Right cardiac atrium (tissue), 5 donors: ENCODE results near the gene DUSP23. TPM values are rescaled to one million over a fixed set of nuclear protein-coding genes. Genes with fewer than 3 reads are reported as not detected.

ENCODE experiments used
- ATAC-seq, 2 donors: fragments of 200-7000 bp; cut with Tn5 transposase; one replicate each; pipeline versions ENCODE4 v1.8.0 to v1.9.1; 2020; ENCODE audit warnings: moderate library complexity in 2 of 2, mild to moderate bottlenecking in 1 of 2
- DNase-seq, 3 donors: peaks; one replicate each; pipeline ENCODE4 v3.0.0-alpha.2; 2020
- H3K27ac ChIP-seq: one replicate; pipeline ENCODE4 v1.5.1; 2013; ENCODE audit warnings: mild to moderate bottlenecking, low read length, control low read depth, moderate library complexity
- H3K27me3 ChIP-seq: one replicate; pipeline ENCODE4 v1.6.1; 2013; ENCODE audit not compliant: control insufficient read depth, insufficient read depth
- H3K4me1 ChIP-seq: one replicate; pipeline ENCODE4 v1.6.1; 2013; ENCODE audit warnings: low read length; ENCODE audit not compliant: control insufficient read depth, insufficient read depth
- H3K4me3 ChIP-seq: one replicate; pipeline ENCODE4 v1.5.1; 2013; ENCODE audit warnings: low read length, control low read depth
- H3K9me3 ChIP-seq: one replicate; pipeline ENCODE4 v1.6.1; 2013; ENCODE audit warnings: low read length; ENCODE audit not compliant: control insufficient read depth
- WGBS: extraction: QIAGEN DNeasy Blood & Tissue Kit; methylation state at CpG from one replicate; pipeline ENCODE4 v1.1.7; 2013; 5-methylcytosine and 5-hydroxymethylcytosine counted together
- intact Hi-C, 4 donors: fragments of 100-400 bp; cut with DNase I; formaldehyde crosslinking; loops; one replicate each; pipeline versions ENCODE4 v1.11.0 to v1.14.0; 2022 to 2023
- polyA plus RNA-seq: library from polyadenylated mRNA; stranded (reverse); fragments of 200-250 nt; gene quantifications from one replicate; pipeline ENCODE4 v1.2.3, GENCODE V29; 2013
- total RNA-seq, 4 donors: library from RNA; stranded (reverse); fragmentation: NEBNext Ultra II Directional; extraction: Animal tissue kit (Norgen Biotek cat#: 25700); gene quantifications; one replicate each; pipeline ENCODE4 v1.2.1, GENCODE V29; 2021
- donor health status: healthy with polysubstance abuse.
- donor health status: DM: no; HTN: yes; CAD: no.
- donor health status: DM: no; HTN: no; CAD: no.
- donor health status: DM: no; HTN: yes; CAD: no; lungs with severe emphysema.
- donor health status: DM: yes; HTN: yes; CAD: no.

The DUSP23 gene
- total and polyA plus RNA-seq, 5 donors: 20.7 to 43.7 (median 24.2) TPM

DNA sequence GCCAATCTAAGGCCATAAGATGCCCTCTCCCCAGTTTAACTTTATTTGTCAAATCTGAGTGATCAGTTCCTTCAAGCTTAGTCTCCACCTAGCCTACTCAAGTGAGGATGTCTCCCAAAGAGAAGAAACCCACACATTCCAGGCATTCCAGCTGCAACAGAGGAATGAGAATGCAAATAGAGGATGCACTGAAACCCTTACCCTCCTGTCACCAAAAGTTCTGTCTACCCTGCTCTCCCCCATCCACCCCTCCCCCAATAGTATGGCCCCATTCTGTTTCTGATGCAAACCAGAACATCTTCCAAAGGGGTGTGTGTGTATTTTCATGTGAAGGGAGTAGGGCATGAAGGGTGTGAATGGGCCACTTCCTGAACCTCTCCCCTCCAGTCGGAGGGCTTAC, 3.0 kb downstream of the DUSP23 start:
- ATAC-seq (no peak), DNase-seq (no peak)
- peaks cover 2% of the 10 kb centered on the region for H3K4me1 ChIP-seq
- H3K27ac ChIP-seq: no peak overlapping the region
- H3K9me3 ChIP-seq: no peaks in the 10 kb centered on the region
- H3K4me3 ChIP-seq: no peak overlapping the region
- 68% methylated on average over 1 of the region's 1 CpG for WGBS
- intact Hi-C loops: loop anchor here in 1 of 4 donors (5.0 kb wide), 1 partner anchor 109 kb away; no protein-coding TSS in a partner anchor
- no peaks in the 10 kb centered on the region for H3K27me3 ChIP-seq

DNA sequence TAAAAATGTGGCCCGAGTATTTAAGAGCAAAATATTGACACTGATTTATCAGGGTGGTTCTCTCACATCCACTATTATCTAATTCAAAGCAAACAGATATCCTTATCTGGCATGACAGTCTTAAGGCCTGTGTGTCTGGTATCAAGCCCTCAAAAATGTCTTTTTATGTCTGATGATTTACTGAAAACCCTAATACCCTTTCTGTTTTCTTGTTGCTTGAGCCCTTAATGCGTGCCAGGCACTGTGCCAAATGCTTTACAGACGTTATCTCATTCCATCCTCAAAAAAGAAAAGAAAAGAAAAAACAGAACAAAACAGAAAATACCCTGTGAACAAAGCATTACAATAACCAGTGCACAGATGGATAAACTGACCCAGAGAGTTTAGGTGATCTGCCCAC, 5.7 kb downstream of the DUSP23 start:
- Histone ChIP-seq H3K9me3 (no peaks in the 10 kb centered on the region), H3K27me3 (no peaks in the 10 kb centered on the region), H3K4me1 (peaks cover 2% of the 10 kb centered on the region), H3K27ac (no peak overlapping the region), H3K4me3 (no peak overlapping the region)
- no peak for DNase-seq
- intact Hi-C loops: no loop called here
- WGBS: 25% methylated on average over 3 of the region's 3 CpGs
- no peak for ATAC-seq

DNA sequence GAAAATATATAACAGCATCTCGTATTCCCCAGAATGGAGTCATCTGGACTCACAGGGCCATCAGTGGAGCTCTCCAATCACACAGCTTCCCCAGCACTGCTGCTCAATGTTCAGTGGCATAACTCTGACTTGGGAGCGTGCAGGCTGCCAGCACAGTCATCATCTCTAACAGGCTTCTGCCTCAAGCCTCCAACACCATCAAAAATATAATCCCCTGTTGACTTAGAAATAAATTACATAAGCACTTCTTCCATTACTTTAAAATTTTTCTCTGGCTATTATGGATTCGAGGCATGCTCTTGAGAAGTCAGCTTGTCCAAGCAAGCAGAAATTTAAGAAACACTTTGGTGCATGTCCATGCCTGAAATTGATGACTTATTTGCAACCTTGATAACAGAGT, 6.2 kb downstream of the DUSP23 start:
- H3K27ac ChIP-seq: no peak overlapping the region
- no peaks in the 10 kb centered on the region for H3K27me3 ChIP-seq
- no peak overlapping the region for H3K4me3 ChIP-seq
- 49% methylated on average over 3 of the region's 3 CpGs for WGBS
- DNase-seq (peak in 2 of 3 donors; percentile 63 to 69), ATAC-seq (peak in 1 of 2 donors; percentile 52)
- peaks cover 2% of the 10 kb centered on the region for H3K4me1 ChIP-seq
- intact Hi-C loops: no loop called here
- no peaks in the 10 kb centered on the region for H3K9me3 ChIP-seq

DNA sequence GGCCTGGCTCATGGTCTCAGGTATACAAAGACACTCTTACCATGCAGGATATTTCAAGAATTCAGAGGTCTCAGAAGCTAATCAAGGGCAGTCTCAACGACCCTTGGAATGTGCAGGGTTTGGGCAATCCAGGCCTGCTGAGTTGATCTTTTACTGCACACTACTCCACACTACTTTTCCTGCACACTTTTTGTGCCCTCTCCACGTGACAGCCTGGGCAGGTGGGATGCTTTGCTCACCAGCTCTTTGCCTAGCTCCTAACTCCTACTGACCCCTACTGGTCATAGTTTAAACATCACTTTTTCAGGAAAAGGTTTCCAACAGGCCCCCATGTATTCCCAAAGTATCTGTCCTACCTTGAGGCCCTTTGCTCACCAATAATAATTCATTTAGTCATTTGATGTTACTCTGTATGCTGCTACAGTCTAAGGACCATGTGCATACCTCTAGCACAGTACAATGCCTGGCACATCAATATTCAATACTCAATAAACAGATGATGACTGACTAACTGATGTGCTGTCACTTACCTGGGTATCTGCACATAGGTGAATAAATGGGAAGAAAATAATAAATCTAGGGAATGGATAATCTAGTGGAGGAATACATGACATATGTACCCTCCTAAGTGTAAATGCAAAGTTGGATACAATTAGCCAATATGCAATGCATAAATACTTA, 9.6 kb downstream of the DUSP23 start:
- intact Hi-C loops: loop anchor here in 2 of 4 donors (10.0 kb wide), 1 partner anchor 214 kb away; no protein-coding TSS in a partner anchor
- WGBS: 18% methylated on average over 2 of the region's 2 CpGs

DNA sequence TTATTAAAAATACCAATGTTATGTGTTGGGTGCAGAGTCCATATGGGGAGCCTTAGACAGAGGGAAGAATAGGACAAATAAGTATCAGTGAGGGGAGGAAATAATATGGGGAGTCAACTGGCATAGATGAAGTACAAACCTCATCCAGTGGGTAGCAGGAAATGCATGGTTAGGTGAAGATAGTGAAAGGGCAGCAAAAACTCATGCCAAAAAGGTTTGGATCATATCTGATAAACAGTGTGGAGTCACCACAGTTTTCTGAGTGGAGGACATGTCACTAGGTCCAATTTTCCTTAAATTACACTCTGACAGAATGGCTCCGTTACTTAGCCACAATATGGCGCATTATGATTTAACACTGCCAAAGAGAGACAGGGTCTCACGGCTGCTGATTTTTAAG, 10.3 kb downstream of the DUSP23 start:
- ATAC-seq: no peak
- WGBS: 59% methylated on average over 3 of the region's 3 CpGs
- DNase-seq: no peak
- H3K27me3 ChIP-seq: no peaks in the 10 kb centered on the region
- no peak overlapping the region for H3K4me3 ChIP-seq
- H3K4me1 ChIP-seq: no peaks in the 10 kb centered on the region
- H3K9me3 ChIP-seq: no peaks in the 10 kb centered on the region
- no peak overlapping the region for H3K27ac ChIP-seq
- intact Hi-C loops: loop anchor here in 2 of 4 donors (10.0 kb wide), 1 partner anchor 214 kb away; no protein-coding TSS in a partner anchor

More for the DNA sequence above, 9.6 kb downstream of the DUSP23 start:
- DNase-seq (no peak), ATAC-seq (peak in 1 of 2 donors; percentile 38)
- no peaks in the 10 kb centered on the region for H3K4me1 ChIP-seq
- H3K4me3 ChIP-seq: no peak overlapping the region
- H3K9me3 ChIP-seq: no peaks in the 10 kb centered on the region
- H3K27me3 ChIP-seq: no peaks in the 10 kb centered on the region
- no peak overlapping the region for H3K27ac ChIP-seq

DNA sequence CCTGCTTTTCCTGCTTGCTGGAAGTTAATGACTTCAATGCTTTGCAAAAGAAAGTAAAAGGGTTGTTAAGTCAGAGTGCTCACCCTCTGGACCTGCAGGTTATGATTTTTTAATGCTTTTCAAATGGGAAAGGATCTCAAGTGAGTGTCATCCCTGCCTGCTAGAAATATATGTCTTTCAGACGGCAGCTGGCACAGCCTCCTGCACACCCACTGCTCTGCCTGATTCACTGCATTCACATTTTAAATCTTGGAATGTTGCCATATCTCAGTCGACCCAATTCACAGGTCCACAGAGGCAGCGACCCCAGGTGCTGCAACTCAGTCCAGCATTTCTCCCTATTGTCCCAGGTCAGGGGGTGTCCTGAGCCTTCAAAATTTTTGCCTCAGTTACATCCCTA, 10.7 kb downstream of the DUSP23 start:
- intact Hi-C loops: loop anchor here in 2 of 4 donors (10.0 kb wide), 1 partner anchor 213 kb away; no protein-coding TSS in a partner anchor
- no peak for DNase-seq
- WGBS: 21% methylated on average over 3 of the region's 3 CpGs
- Histone ChIP-seq H3K4me1 (no peaks in the 10 kb centered on the region), H3K4me3 (no peak overlapping the region), H3K27ac (no peak overlapping the region), H3K27me3 (no peaks in the 10 kb centered on the region), H3K9me3 (no peaks in the 10 kb centered on the region)
- no peak for ATAC-seq

DNA sequence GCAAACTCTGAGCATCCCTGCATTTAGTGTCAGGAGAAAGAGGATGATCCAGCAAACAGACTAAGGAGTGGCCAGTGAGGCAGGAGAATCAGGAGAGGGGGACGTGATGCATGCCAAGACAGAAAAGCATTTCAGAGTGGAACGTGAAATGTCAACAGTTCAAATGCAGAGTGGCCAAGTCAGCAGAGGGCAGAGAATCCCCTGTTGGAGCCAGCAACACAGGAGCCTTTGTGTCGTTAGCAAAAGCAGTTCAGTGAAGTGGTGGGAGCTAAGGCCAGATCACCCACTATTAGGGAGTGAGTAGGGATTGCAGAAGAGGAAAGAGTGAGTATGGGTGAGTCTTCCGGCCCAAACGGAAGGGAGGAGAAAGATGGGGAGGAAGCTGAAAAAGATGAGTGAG, 14.8 kb downstream of the DUSP23 start:
- H3K4me3 ChIP-seq: no peak overlapping the region
- intact Hi-C loops: loop anchor here (5.0 to 10.0 kb wide), 3 partner anchors 97 to 209 kb away; no protein-coding TSS in a partner anchor
- no peak for ATAC-seq
- H3K4me1 ChIP-seq: no peaks in the 10 kb centered on the region
- WGBS: 26% methylated on average over 5 of the region's 5 CpGs
- no peaks in the 10 kb centered on the region for H3K9me3 ChIP-seq
- no peaks in the 10 kb centered on the region for H3K27me3 ChIP-seq
- no peak for DNase-seq
- no peak overlapping the region for H3K27ac ChIP-seq

DNA sequence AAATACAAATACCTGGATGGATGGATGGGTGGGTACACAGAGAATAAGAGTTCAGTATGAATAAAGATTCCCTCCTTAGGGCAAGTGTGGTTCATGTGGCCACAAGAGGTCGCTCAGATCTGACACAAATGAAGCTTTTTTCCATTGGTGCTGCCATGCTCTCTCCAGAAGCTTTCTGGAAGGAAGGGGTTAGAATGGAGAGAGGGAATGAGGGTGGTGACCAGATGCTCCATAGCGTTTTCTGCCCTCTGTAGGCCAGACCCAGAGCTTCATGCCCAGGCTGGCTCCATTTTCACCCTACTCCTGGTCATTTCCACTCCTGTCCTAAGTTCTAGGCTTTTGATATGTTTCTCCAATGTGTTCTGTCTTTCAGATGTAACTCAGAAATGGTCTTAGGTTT, 18.1 kb downstream of the DUSP23 start:
- no peak overlapping the region for H3K4me3 ChIP-seq
- H3K4me1 ChIP-seq: peaks cover 2% of the 10 kb centered on the region
- intact Hi-C loops: loop anchor here (2.0 to 10.0 kb wide), 4 partner anchors 92 to 206 kb away; no protein-coding TSS in a partner anchor
- ATAC-seq (peak; percentile 86 to 92), DNase-seq (peak; percentile 63 to 78 (median 65))
- no peak overlapping the region for H3K27ac ChIP-seq
- no peaks in the 10 kb centered on the region for H3K9me3 ChIP-seq
- WGBS: 4% methylated on average over 2 of the region's 2 CpGs
- H3K27me3 ChIP-seq: no peaks in the 10 kb centered on the region

DNA sequence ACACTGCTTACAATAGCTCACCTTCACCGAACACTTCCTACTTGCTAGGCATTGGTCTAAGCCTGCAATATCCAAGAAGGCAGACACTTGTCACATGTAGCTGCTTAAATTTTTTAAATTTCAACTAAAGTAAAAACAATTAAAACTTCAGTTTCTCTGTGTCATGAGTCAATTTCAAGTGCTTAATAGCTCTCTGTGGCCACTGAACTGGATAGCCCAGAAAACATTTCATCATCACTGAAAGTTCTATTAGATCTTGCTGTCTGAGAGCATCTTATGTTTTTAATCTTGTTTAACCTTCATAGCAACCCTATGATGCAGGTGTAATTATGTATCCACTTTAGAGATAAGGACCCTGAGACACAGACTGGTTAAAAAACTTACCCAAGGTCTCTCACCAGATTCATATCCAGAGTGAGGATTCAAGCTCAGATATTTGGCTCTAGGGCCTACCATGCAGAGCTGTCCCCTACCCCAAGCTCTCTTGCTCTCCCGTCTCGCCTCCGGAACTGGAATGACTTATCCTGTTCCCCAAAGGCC, 18.8 kb downstream of the DUSP23 start:
- intact Hi-C loops: loop anchor here (2.0 to 10.0 kb wide), 4 partner anchors 91 to 205 kb away; no protein-coding TSS in a partner anchor
- H3K4me3 ChIP-seq: no peak overlapping the region
- WGBS: 96% methylated on average over 4 of the region's 4 CpGs
- no peaks in the 10 kb centered on the region for H3K27me3 ChIP-seq
- no peaks in the 10 kb centered on the region for H3K9me3 ChIP-seq
- ATAC-seq (no peak), DNase-seq (no peak)
- no peak overlapping the region for H3K27ac ChIP-seq
- peaks cover 3% of the 10 kb centered on the region for H3K4me1 ChIP-seq

DNA sequence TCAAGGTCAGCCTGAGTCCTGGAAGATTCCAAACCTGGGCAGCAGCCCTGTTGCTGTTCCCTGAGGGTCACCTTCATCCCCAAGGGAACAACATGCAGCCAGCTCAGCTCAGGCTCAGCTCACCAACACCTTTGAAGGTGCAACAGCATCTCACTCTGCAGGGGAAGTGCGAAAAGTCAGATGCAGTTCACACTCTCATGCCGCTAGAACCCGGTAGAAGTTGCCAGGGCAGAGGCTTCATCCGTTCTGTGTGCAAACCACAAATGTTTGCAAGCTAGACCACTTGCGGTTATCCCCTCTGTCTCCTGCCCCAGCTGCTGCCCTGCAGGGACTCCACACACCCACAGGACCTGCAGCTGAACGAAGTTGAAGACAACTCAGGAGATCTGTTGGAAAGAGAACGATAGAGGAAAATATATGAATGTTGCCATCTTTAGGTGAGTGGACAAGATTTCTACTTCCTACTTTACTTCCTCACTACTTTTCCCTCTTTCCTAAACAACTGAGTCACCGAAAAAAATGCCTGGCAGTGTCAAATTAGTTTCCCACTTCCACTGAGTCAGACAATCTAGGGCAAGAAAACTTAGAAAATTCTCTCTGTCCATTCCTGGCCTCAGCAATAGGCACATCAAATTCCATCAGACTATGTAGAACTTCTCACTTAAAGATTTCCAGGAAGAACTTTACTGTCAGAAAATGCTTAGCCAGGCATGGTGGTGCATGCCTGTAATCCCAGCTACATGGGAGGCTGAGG, 19.6 kb downstream of the DUSP23 start:
- H3K4me1 ChIP-seq: peaks cover 5% of the 10 kb centered on the region
- DNase-seq (no peak), ATAC-seq (no peak)
- no peaks in the 10 kb centered on the region for H3K9me3 ChIP-seq
- 71% methylated on average over 8 of the region's 8 CpGs for WGBS
- intact Hi-C loops: loop anchor here in 1 of 4 donors (10.0 kb wide), 1 partner anchor 204 kb away; no protein-coding TSS in a partner anchor
- H3K27me3 ChIP-seq: no peaks in the 10 kb centered on the region
- no peak overlapping the region for H3K27ac ChIP-seq
- no peak overlapping the region for H3K4me3 ChIP-seq

DNA sequence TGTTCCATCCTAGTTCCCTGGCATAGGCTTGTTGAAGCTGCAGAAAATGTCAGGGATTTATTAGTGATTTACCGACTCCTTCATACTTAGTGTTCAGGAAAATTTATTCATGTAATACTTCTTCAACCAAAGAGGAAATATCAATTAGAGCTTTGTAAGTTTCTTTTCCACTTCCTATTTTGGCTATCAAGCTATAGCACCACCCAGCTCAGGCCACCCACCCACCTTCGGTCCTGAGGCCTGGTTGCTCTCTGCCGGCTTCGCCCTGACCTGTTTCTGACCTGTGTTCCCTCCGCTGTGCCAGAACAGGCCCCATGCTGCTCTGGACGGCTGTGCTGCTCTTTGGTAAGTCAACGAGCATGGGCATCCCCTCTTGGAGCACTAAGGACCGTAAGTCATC, 21.3 kb downstream of the DUSP23 start, which contains the start of gene FCRL6:
Gene FCRL6, plus strand, starts transcription at position 250 of the 400 bp plus-strand sequence. Its CDS starts 65 bp downstream, at position 315.
- Histone ChIP-seq H3K4me3 (no peak within 1 kb of the TSS), H3K4me1 (peaks cover 5% of the 10 kb centered on the region), H3K9me3 (no peaks in the 10 kb centered on the region), H3K27ac (no peak within 1 kb of the TSS), H3K27me3 (no peaks in the 10 kb centered on the region)
- WGBS: 83% methylated on average over 8 of the region's 8 CpGs
- DNase-seq: no peak
- no peak for ATAC-seq
- intact Hi-C loops: loop anchor here in 1 of 4 donors (10.0 kb wide), 1 partner anchor 203 kb away; no protein-coding TSS in a partner anchor
